Measurements from ENCODE around the gene CD9. TPM values are rescaled to one million over a fixed set of nuclear protein-coding genes. Genes with fewer than 3 reads are reported as not detected.

The CD9 gene
- polyA plus RNA-seq, 1 of the 3 experiments (the other 2 are of a cell fraction) = 76.6 TPM

DNA sequence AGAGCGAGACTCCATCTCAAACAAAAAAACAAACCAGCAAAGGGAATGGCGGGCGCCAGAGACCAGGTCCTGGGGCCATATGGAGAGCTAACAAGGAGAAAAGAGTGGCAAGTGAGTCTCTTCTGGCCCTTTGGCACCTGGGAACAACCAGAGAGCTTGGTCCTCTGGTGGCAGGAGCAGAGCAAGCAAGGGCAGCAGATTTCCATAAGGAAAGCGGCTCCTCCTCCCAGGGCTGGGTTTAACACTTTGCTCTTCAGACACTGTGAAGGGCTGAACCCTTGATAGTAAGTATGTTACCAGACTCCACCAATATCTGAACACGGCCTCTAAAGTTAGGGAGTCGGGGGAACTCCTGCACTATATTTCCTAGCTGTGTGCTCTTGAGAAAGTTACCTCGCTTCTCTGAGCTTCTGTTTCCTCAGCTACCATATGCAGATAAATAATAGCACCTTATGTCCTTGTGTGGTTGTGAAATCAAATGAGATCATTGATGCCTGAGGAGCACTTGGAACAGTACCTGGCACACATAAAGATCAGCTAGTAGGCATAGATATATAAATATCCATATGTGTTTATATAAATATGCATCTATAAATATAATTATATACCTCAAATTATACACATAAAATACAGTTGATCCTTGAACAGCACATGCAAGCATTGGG is 76.9 kb downstream of the CD9 start:
- Histone ChIP-seq H3K4me1 (ENCODE audit: control insufficient read depth in 1 of 2, insufficient read depth in 2 of 2, low read depth in 1 of 2, low read length in 1 of 2) (peaks cover 32 to 37% of the 10 kb centered on the region in 2 experiments; a peak in 3 of 4 replicates), H2AFZ (ENCODE audit: low read depth) (no peak overlapping the region), H3K9ac (no peak overlapping the region), H3K27ac (ENCODE audit: low read depth in 2 of 2, low read length in 1 of 2) (no peak overlapping the region), H3K4me2 (no peak overlapping the region), H3K79me2 (ENCODE audit: insufficient read depth) (no peaks in the 10 kb centered on the region), H3K4me3 (ENCODE audit: low read depth in 2 of 2, low read length in 1 of 2) (no peak overlapping the region), H3K36me3 (replicated peaks in 1 of 2; ENCODE audit: control insufficient read depth in 1 of 2, insufficient read depth in 2 of 2, low read length in 1 of 2) (no peaks in the 10 kb centered on the region), H3K27me3 (ENCODE audit: insufficient read depth) (no peaks in the 10 kb centered on the region), H3K9me3 (no peaks in the 10 kb centered on the region), H3K9me2 (no peaks in the 10 kb centered on the region), H4K20me1 (ENCODE audit: insufficient read depth) (no peaks in the 10 kb centered on the region), H3F3A (replicated peaks; ENCODE audit: insufficient read depth) (peaks cover 21% of the 10 kb centered on the region)
- DNase-seq = no peak
- CTCF ChIA-PET = interaction anchor here (0.7 to 8.8 kb wide), 12 partner anchors 9 to 238 kb away, joined by 3 to 299 read pairs (median 18); partner anchors contain the start of gene CD9
- WGBS (ENCODE audit: low lambda C conversion rate) = 72% methylated on average over 7 of the region's 7 CpGs
- POLR2A ChIA-PET = interaction anchor here (1.1 kb wide), 1 partner anchor 9 kb away, joined by 4 read pairs; no protein-coding TSS in a partner anchor
- TF ChIP-seq, protein P1, sequence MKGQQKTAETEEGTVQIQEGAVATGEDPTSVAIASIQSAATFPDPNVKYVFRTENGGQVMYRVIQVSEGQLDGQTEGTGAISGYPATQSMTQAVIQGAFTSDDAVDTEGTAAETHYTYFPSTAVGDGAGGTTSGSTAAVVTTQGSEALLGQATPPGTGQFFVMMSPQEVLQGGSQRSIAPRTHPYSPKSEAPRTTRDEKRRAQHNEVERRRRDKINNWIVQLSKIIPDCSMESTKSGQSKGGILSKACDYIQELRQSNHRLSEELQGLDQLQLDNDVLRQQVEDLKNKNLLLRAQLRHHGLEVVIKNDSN (IDR thresholded peaks at IDR 0.05; ENCODE audit: borderline replicate concordance, low read depth) = no peak
- TF ChIP-seq, protein P2, sequence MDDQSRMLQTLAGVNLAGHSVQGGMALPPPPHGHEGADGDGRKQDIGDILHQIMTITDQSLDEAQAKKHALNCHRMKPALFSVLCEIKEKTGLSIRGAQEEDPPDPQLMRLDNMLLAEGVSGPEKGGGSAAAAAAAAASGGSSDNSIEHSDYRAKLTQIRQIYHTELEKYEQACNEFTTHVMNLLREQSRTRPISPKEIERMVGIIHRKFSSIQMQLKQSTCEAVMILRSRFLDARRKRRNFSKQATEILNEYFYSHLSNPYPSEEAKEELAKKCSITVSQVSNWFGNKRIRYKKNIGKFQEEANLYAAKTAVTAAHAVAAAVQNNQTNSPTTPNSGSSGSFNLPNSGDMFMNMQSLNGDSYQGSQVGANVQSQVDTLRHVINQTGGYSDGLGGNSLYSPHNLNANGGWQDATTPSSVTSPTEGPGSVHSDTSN (IDR thresholded peaks at IDR 0.05) = no peak
- TF ChIP-seq SMC3 (IDR thresholded peaks at IDR 0.05; ENCODE audit: low read depth, low read length) (peak; percentile 18; the same call in 1 of the 2 replicates), TEAD4 (IDR thresholded peaks at IDR 0.05; ENCODE audit: borderline replicate concordance, insufficient read depth) (no peak), ELF1 (IDR thresholded peaks at IDR 0.05) (no peak), RFX5 (IDR thresholded peaks at IDR 0.05; ENCODE audit: low read length) (no peak), FOXJ3 (CRISPR knock-in tag; IDR thresholded peaks at IDR 0.05) (no peak), GATA2 (CRISPR knock-in tag; IDR thresholded peaks at IDR 0.05) (no peak), IRF3 (IDR thresholded peaks at IDR 0.05; ENCODE audit: low read depth, low read length) (no peak), RAD21 (IDR thresholded peaks at IDR 0.05; ENCODE audit: low read length) (0 out of 2 replicates have a peak, but pooled peaks have one; percentile 4), MXI1 (IDR thresholded peaks at IDR 0.05; ENCODE audit: low read depth, low read length) (no peak), EZH2phosphoT487 (IDR thresholded peaks at IDR 0.05; ENCODE audit: borderline replicate concordance, low read depth) (no peak), RXRA (IDR thresholded peaks at IDR 0.05; ENCODE audit: borderline replicate concordance, low read depth) (no peak)
